HG03521 (cell line): ENCODE results near the gene SMDT1.
"Not testable (repeated sequence)": the region's sequence is repeated elsewhere in the genome, so short reads cannot be mapped to it uniquely, and the experiment has no call there.

Experiments used
- ATAC-seq: cut with Tn5 transposase; IDR thresholded peaks from one replicate; pipeline ENCODE4 v1.9.1; 2021; ENCODE audit warnings: mild to moderate bottlenecking, moderate library complexity; ENCODE audit not compliant: unreplicated experiment

SMDT1 gene

GRCh38 chr22:42108848-42109247 is 29.3 kb downstream of the SMDT1 start:
- ATAC-seq = no peak

- ATAC-seq = no peak
Measured at GRCh38 chr22:42111798-42112197, 32.3 kb downstream of the SMDT1 start.

GRCh38 chr22:42112793-42113192 is 33.3 kb downstream of the SMDT1 start:
- ATAC-seq = not testable (repeated sequence)

GRCh38 chr22:42114721-42115120 is 35.2 kb downstream of the SMDT1 start:
- no peak for ATAC-seq

- not testable (repeated sequence) for ATAC-seq
Measured at GRCh38 chr22:42115420-42115830, 35.9 kb downstream of the SMDT1 start.

GRCh38 chr22:42116848-42117424 is 37.4 kb downstream of the SMDT1 start:
- ATAC-seq = no peak

GRCh38 chr22:42120231-42121021 is 40.9 kb downstream of the SMDT1 start:
- ATAC-seq = not testable (repeated sequence)

GRCh38 chr22:42123529-42123928 is 44.0 kb downstream of the SMDT1 start:
- ATAC-seq = not testable (repeated sequence)

- no peak for ATAC-seq
Measured at GRCh38 chr22:42127606-42128005, 48.1 kb downstream of the SMDT1 start.

GRCh38 chr22:42128007-42128406 is 48.5 kb downstream of the SMDT1 start:
- not testable (repeated sequence) for ATAC-seq

- ATAC-seq = not testable (repeated sequence)
Measured at GRCh38 chr22:42128776-42129694, 49.5 kb downstream of the SMDT1 start.

- ATAC-seq = not testable (repeated sequence)
Measured at GRCh38 chr22:42130182-42130581, 50.7 kb downstream of the SMDT1 start.

GRCh38 chr22:42130639-42131431 is 51.3 kb downstream of the SMDT1 start, which contains the start of gene CYP2D6:
Gene CYP2D6 (minus strand): TSS chr22:42130810. CDS start chr22:42130791, 19 bp downstream.
- not testable (repeated sequence) for ATAC-seq

GRCh38 chr22:42131562-42131961 is 52.1 kb downstream of the SMDT1 start:
- no peak for ATAC-seq

- no peak for ATAC-seq
Measured at GRCh38 chr22:42132457-42132856, 53.0 kb downstream of the SMDT1 start.
